GM12878 (cell line): ENCODE measurements around the gene TMEM250. TPM values are rescaled to one million over a fixed set of nuclear protein-coding genes. Genes with fewer than 3 reads are reported as not detected.

Experiments
- ATAC-seq: fragments of 200-7000 bp; cut with Tn5 transposase; 3 replicates; pipeline ENCODE4 v1.9.1; 2020; ENCODE audit warnings: mild to moderate bottlenecking, moderate library complexity
- BruUV-seq: library from RNA; stranded (reverse); fragments of 400-500 nt; replicated peaks from 2 replicates; lab custom pipeline; 2021; lab: Mats Ljungman, UMichigan
- CTCF ChIA-PET: fragments of 300-600 bp; sonication (Branson Sonifier 250); formaldehyde crosslinking; extraction: SDS; loops from one replicate; lab custom pipeline; 2021; ENCODE audit warnings: inconsistent platforms; lab: Yijun Ruan, JAX
- POLR2A ChIA-PET: fragments of 350-600 bp; formaldehyde crosslinking; extraction: SDS; loops from one replicate; lab custom pipeline; 2021; ENCODE audit warnings: inconsistent platforms; lab: Charles Lee
- RAD21 ChIA-PET: fragments of 300-600 bp; sonication (Branson Sonifier 250); formaldehyde crosslinking; loops from one replicate; lab custom pipeline; 2023; ENCODE audit warnings: antibody characterized with exemption; ENCODE audit not compliant: unreplicated experiment; lab: Charles Lee
- SMC1A ChIA-PET: fragments of 300-600 bp; sonication (Branson Sonifier 250); formaldehyde crosslinking; loops from one replicate; lab custom pipeline; 2023; ENCODE audit not compliant: unreplicated experiment, uncharacterized antibody; lab: Charles Lee
- DNase-seq: peaks from one replicate; pipeline ENCODE4 v3.0.0-alpha.2; 2011; ENCODE audit warnings: low read depth, low spot score
- FAIRE-seq: peaks from 3 replicates; lab custom pipeline; 2011; peaks lifted over from hg19 to GRCh38; lab: Jason Lieb, UNC
- H2AFZ ChIP-seq: 2 replicates; pipeline ENCODE4 v1.6.0; 2011; ENCODE audit warnings: low read depth, low read length, control low read depth; ENCODE audit not compliant: control insufficient read depth
- H3K27ac ChIP-seq: 2 replicates; pipeline ENCODE4 v1.5.1; 2011; ENCODE audit warnings: control low read depth; ENCODE audit not compliant: control insufficient read depth, insufficient read depth
- H3K27me3 ChIP-seq, 2 experiments: replicated peaks in 1 of 2; 2 replicates each; pipeline versions ENCODE4 v1.6.0 to v1.6.1; 2011; ENCODE audit warnings: low read length in 1 of 2; ENCODE audit not compliant: control insufficient read depth in 2 of 2, insufficient read depth in 2 of 2
- H3K36me3 ChIP-seq, 2 experiments: 2 replicates each; pipeline ENCODE4 v1.5.1; 2011; ENCODE audit warnings: low read length in 1 of 2; ENCODE audit not compliant: control insufficient read depth in 2 of 2, insufficient read depth in 2 of 2
- H3K4me1 ChIP-seq: 2 replicates; pipeline ENCODE4 v1.6.1; 2011; ENCODE audit warnings: mild to moderate bottlenecking, low read length, moderate library complexity, mixed read lengths; ENCODE audit not compliant: control insufficient read depth, insufficient read depth
- H3K4me2 ChIP-seq: 2 replicates; pipeline ENCODE4 v1.6.0; 2011; ENCODE audit warnings: control low read depth; ENCODE audit not compliant: control insufficient read depth, insufficient read depth
- H3K4me3 ChIP-seq: fragments of 200-600 bp; sonication (generic); 2 replicates; pipeline ENCODE4 v1.5.1; 2016
- H3K79me2 ChIP-seq: 2 replicates; pipeline ENCODE4 v1.6.0; 2011; ENCODE audit warnings: low read length; ENCODE audit not compliant: control insufficient read depth, insufficient read depth
- H3K9ac ChIP-seq: 2 replicates; pipeline ENCODE4 v1.8.0; 2011; ENCODE audit warnings: low read length, control low read depth, mixed read lengths; ENCODE audit not compliant: control insufficient read depth, insufficient read depth
- H3K9me3 ChIP-seq: replicated peaks from 3 replicates; pipeline ENCODE4 v1.5.1; 2011; ENCODE audit warnings: mild to moderate bottlenecking, low read length; ENCODE audit not compliant: control insufficient read depth, insufficient read depth
- H4K20me1 ChIP-seq: 2 replicates; pipeline ENCODE4 v1.6.0; 2011; ENCODE audit not compliant: control insufficient read depth, insufficient read depth
- CHD2 ChIP-seq: IDR thresholded peaks from 2 replicates; pipeline ENCODE4 v1.6.1; 2011; ENCODE audit warnings: low read depth, low read length, improper control_type of control experiment, borderline replicate concordance
- CHD4 ChIP-seq: fragments of 200-600 bp; sonication (generic); IDR thresholded peaks from 2 replicates; pipeline ENCODE4 v1.6.1; 2016; ENCODE audit warnings: mild to moderate bottlenecking
- EED ChIP-seq: sonication (generic); IDR thresholded peaks from 2 replicates; pipeline ENCODE4 v1.6.1; 2016; ENCODE audit warnings: antibody characterized with exemption, low read depth
- IRF3 ChIP-seq: fragments of 450-650 bp; IDR thresholded peaks from 2 replicates; pipeline ENCODE4 v1.6.1; 2014; ENCODE audit warnings: mild to moderate bottlenecking
- KDM1A ChIP-seq: fragments of 200-600 bp; sonication (generic); IDR thresholded peaks from 2 replicates; pipeline ENCODE4 v1.6.1; 2016; ENCODE audit warnings: borderline replicate concordance
- KLF5 ChIP-seq: fragments of 450-650 bp; IDR thresholded peaks from 2 replicates; pipeline ENCODE4 v1.6.1; 2014; ENCODE audit warnings: mild to moderate bottlenecking; ENCODE audit not compliant: partially characterized antibody
- LARP7 ChIP-seq: fragments of 450-650 bp; IDR thresholded peaks from 2 replicates; pipeline ENCODE4 v1.6.1; 2017; ENCODE audit warnings: mild to moderate bottlenecking
- NFIC ChIP-seq: IDR thresholded peaks from 2 replicates; pipeline ENCODE4 v1.6.1; 2012; ENCODE audit warnings: low read depth, mild to moderate bottlenecking, inconsistent platforms, low read length, moderate library complexity
- NFYB ChIP-seq: IDR thresholded peaks from 2 replicates; pipeline ENCODE4 v1.6.1; 2011; ENCODE audit warnings: low read depth, mild to moderate bottlenecking, low read length, improper control_type of control experiment, moderate library complexity; ENCODE audit not compliant: insufficient read depth
- NR2C1 ChIP-seq: fragments of 450-650 bp; IDR thresholded peaks from 2 replicates; pipeline ENCODE4 v1.6.1; 2017; ENCODE audit warnings: antibody characterized with exemption, mild to moderate bottlenecking, moderate library complexity
- POLR2A ChIP-seq: IDR thresholded peaks from 2 replicates; pipeline ENCODE4 v1.6.1; 2011; ENCODE audit warnings: low read depth, mild to moderate bottlenecking, low read length
- SPI1 ChIP-seq: IDR thresholded peaks from 2 replicates; pipeline ENCODE4 v1.6.1; 2011; ENCODE audit warnings: low read depth, mild to moderate bottlenecking, low read length, moderate library complexity, borderline replicate concordance; ENCODE audit not compliant: insufficient read depth
- SREBF1 ChIP-seq: IDR thresholded peaks from 2 replicates; pipeline ENCODE4 v1.6.1; 2012; ENCODE audit warnings: mild to moderate bottlenecking, low read length
- SRF ChIP-seq, 2 experiments: IDR thresholded peaks; 2 replicates each; pipeline ENCODE4 v1.6.1; 2011; ENCODE audit warnings: low read depth in 2 of 2, low read length in 2 of 2, mild to moderate bottlenecking in 1 of 2, moderate library complexity in 1 of 2
- WRNIP1 ChIP-seq: IDR thresholded peaks from 2 replicates; pipeline ENCODE4 v1.6.1; 2011; ENCODE audit warnings: low read depth, low read length, improper control_type of control experiment, borderline replicate concordance
- ZNF217 ChIP-seq: fragments of 450-650 bp; IDR thresholded peaks from 2 replicates; pipeline ENCODE4 v1.6.1; 2017; ENCODE audit warnings: antibody characterized with exemption, mild to moderate bottlenecking
- WGBS: methylation state at CpG from one replicate; pipeline ENCODE4 v1.1.6; 2016; ENCODE audit warnings: low lambda C conversion rate; ENCODE audit not compliant: insufficient replicate concordance, insufficient coverage; ENCODE audit errors: missing lambda C conversion rate; 5-methylcytosine and 5-hydroxymethylcytosine counted together
- in situ Hi-C: fragments of 300-500 bp; cut with MboI; formaldehyde crosslinking; loops from 9 replicates; pipeline ENCODE4 v1.14.3; 2018; ENCODE audit warnings: mixed read lengths
- intact Hi-C: fragments of 100-400 bp; cut with micrococcal nuclease; formaldehyde crosslinking; loops from one replicate; pipeline ENCODE4 v1.14.2; 2022; ENCODE audit not compliant: unreplicated experiment
- polyA plus RNA-seq, 11 experiments: library from polyadenylated mRNA; depleted of rRNA in 4 of 11; unstranded in 6 of 11; stranded (reverse) in 5 of 11; fragments of >200 nt; fragmentation: Nextera tagmentation in 4 of 11; fragmentation: Illumina TruSeq in 1 of 11; extraction: Ambion mirVana in 4 of 11; extraction: Trizol in 1 of 11; gene quantifications; 1 replicate in 1 of 11; 2 replicates in 10 of 11; pipeline versions ENCODE4 v1.2.1 to v1.2.3, GENCODE V29; 2011 to 2016; ENCODE audit warnings: inconsistent platforms in 2 of 11, missing spikeins in 2 of 11, low read depth in 1 of 11
- total RNA-seq, 4 experiments: library from RNA; depleted of rRNA in 3 of 4; stranded (reverse); fragments of >200 nt in 3 of 4; fragmentation: Illumina TruSeq in 1 of 4; extraction: Trizol in 1 of 4; gene quantifications; 2 replicates each; pipeline versions ENCODE4 v1.2.1 to v1.2.3, GENCODE V29; 2013 to 2021

Gene TMEM250
- total and polyA plus RNA-seq, 10 of the 15 experiments (the other 5 are each of a cell fraction or from before 2014, with no cell fraction given), result 0.39 to 39.9 (median 8.5) TPM

DNA sequence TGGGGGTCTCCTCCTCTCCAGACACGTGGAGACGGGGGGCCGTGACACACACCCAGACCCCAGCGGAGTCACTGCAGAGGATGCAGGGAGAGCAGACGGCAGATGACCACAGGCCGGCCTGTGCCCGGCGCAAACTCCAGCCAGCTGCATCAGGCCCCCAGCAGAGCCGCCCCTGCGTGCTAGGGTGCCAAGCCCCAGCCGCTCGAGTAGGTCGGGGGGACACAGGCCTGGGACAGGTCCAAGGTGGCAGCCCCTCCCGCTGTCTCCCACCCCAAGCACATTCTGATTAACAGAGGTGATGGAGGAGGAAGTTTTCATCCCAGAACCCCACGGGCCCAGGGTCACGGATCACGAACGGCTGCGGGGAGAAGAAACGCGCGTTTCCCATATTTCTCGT, 38.0 kb downstream of the TMEM250 start (continued):
- no peak for TF ChIP-seq KLF5
- TF ChIP-seq CHD4, result no peak
- TF ChIP-seq SREBF1, result no peak
- no peak for TF ChIP-seq NFIC
- no peak for TF ChIP-seq ZNF217
- TF ChIP-seq POLR2A, result no peak
- TF ChIP-seq SRF (IDR thresholded peaks at IDR 0.05; ENCODE audit: low read depth in 2 of 2, low read length in 2 of 2), result no peak
- no peak for TF ChIP-seq IRF3
- no peak for TF ChIP-seq KDM1A
- TF ChIP-seq, all 136 proteins: peak for 0

- RAD21 ChIA-PET, result no interaction called here
- Histone ChIP-seq H3K4me1 (no peaks in the 10 kb centered on the region), H3K79me2 (no peaks in the 10 kb centered on the region; the same call in 1 of the 2 replicates), H3K4me3 (no peak overlapping the region), H3K27me3 (no peaks in the 10 kb centered on the region), H3K4me2 (no peak overlapping the region), H4K20me1 (no peaks in the 10 kb centered on the region), H2AFZ (no peak overlapping the region), H3K27ac (no peak overlapping the region), H3K9me3 (no peaks in the 10 kb centered on the region), H3K36me3 (peaks cover 0 to 2% of the 10 kb centered on the region in 2 experiments; a peak in 2 of 4 replicates), H3K9ac (no peak overlapping the region)
- no TSS peak for BruUV-seq
- no peak for DNase-seq
- 34% methylated on average over 6 of the region's 6 CpGs for WGBS
- in situ Hi-C loops (no loop called here), intact Hi-C loops (no loop called here)
- SMC1A ChIA-PET, result no interaction called here
- FAIRE-seq, result no peak
- POLR2A ChIA-PET, result no interaction called here
- TF ChIP-seq NR2C1 (no peak), NFYB (no peak), EED (no peak), WRNIP1 (no peak), SPI1 (no peak), LARP7 (no peak), CHD2 (no peak)
- CTCF ChIA-PET, result no interaction called here
- no peak for ATAC-seq
Observed at GRCh38 chr9:136079916-136080246, 38.8 kb downstream of the TMEM250 start.
